ENCODE data around the gene UBA6. TPM values are rescaled to one million over a fixed set of nuclear protein-coding genes. Genes with fewer than 3 reads are reported as not detected.

UBA6 gene
- total and polyA plus RNA-seq, 9 of the 15 experiments (the other 6 are each of a cell fraction or from before 2014, with no cell fraction given) = 22.9 to 139 (median 94.6) TPM

- no peak for TF ChIP-seq AFF1 (IDR thresholded peaks at IDR 0.05; ENCODE audit: low read depth in 1 of 2, partially characterized antibody in 2 of 2)
- 0 out of 2 replicates have a peak, but pooled peaks have one; percentile 25 for TF ChIP-seq FOSL1 (tag; conservative IDR thresholded peaks at IDR 0.05)
- peak; percentile 56; the same call in 1 of the 2 replicates for TF ChIP-seq GATAD2A (IDR thresholded peaks at IDR 0.05)
- no peak for TF ChIP-seq LEF1 (IDR thresholded peaks at IDR 0.05)
- 0 out of 2 replicates have a peak, but pooled peaks have one; percentile 15 for TF ChIP-seq NFRKB (IDR thresholded peaks at IDR 0.05; ENCODE audit: low read depth)
- TF ChIP-seq PKNOX1 (IDR thresholded peaks at IDR 0.05) = peak; percentile 66; the same call in 1 of the 2 replicates
- no peak for TF ChIP-seq ZNF121 (CRISPR knock-in tag; conservative IDR thresholded peaks at IDR 0.05)
- TF ChIP-seq NFIX (CRISPR knock-in tag; IDR thresholded peaks at IDR 0.05; ENCODE audit: low read depth) = no peak
- TF ChIP-seq SMARCA4 (IDR thresholded peaks at IDR 0.05) = peak; percentile 57
- TF ChIP-seq ATF3 (IDR thresholded peaks at IDR 0.05) = 0 out of 2 replicates have a peak, but pooled peaks have one; percentile 10
- no peak for TF ChIP-seq ATF3 (CRISPR knock-in tag; conservative IDR thresholded peaks at IDR 0.05)
- peak; percentile 66 for TF ChIP-seq ARID1B (IDR thresholded peaks at IDR 0.05)
- TF ChIP-seq MBD1 (CRISPR knock-in tag; IDR thresholded peaks at IDR 0.05) = no peak
- no peak for TF ChIP-seq KLF1 (tag; IDR thresholded peaks at IDR 0.05)
These were observed 2.9 kb downstream of the UBA6 start (continued) for GRCh38 chr4:67697860-67698687.

Measured in K562 (cell line).